Liver (tissue), 3 donors: ENCODE measurements around the gene SUPT20H.
"Not testable (repeated sequence)": the region's sequence is repeated elsewhere in the genome, so short reads cannot be mapped to it uniquely, and the experiment has no call there.

Experiments
- EGR1 ChIP-seq, 2 donors: IDR thresholded peaks; 2 replicates each; pipeline ENCODE4 v1.6.1; 2016 to 2018; ENCODE audit warnings: antibody characterized with exemption in 2 of 2, low read depth in 2 of 2
- JUND ChIP-seq, 2 donors: IDR thresholded peaks; 2 replicates each; pipeline ENCODE4 v1.6.1; 2016; ENCODE audit warnings: antibody characterized with exemption in 2 of 2
- REST ChIP-seq: IDR thresholded peaks from 2 replicates; pipeline ENCODE4 v1.6.1; 2016; ENCODE audit warnings: antibody characterized with exemption, mild to moderate bottlenecking
- TAF1 ChIP-seq: conservative IDR thresholded peaks from 2 replicates; pipeline ENCODE4 v1.6.1; 2016; ENCODE audit warnings: antibody characterized with exemption, mild to moderate bottlenecking
- YY1 ChIP-seq: IDR thresholded peaks from 2 replicates; pipeline ENCODE4 v1.6.1; 2016; ENCODE audit warnings: antibody characterized with exemption, mild to moderate bottlenecking
- TF ChIP-seq, protein P1 (sequence below): fragments of 150-350 bp; IDR thresholded peaks from 2 replicates; pipeline ENCODE4 v1.5.1; 2017; ENCODE audit warnings: improper control_type of control experiment, low read depth, low read length; ENCODE audit not compliant: missing input control
- donor health status: healthy.
- donor health status: healthy.

GRCh38 chr13:37056228-37056627 is 3.3 kb downstream of the SUPT20H start:
- not testable (repeated sequence) for TF ChIP-seq TAF1; REST; YY1; EGR1 (IDR thresholded peaks at IDR 0.05; ENCODE audit: low read depth in 2 of 2); JUND (IDR thresholded peaks at IDR 0.05)
- TF ChIP-seq, protein P1, sequence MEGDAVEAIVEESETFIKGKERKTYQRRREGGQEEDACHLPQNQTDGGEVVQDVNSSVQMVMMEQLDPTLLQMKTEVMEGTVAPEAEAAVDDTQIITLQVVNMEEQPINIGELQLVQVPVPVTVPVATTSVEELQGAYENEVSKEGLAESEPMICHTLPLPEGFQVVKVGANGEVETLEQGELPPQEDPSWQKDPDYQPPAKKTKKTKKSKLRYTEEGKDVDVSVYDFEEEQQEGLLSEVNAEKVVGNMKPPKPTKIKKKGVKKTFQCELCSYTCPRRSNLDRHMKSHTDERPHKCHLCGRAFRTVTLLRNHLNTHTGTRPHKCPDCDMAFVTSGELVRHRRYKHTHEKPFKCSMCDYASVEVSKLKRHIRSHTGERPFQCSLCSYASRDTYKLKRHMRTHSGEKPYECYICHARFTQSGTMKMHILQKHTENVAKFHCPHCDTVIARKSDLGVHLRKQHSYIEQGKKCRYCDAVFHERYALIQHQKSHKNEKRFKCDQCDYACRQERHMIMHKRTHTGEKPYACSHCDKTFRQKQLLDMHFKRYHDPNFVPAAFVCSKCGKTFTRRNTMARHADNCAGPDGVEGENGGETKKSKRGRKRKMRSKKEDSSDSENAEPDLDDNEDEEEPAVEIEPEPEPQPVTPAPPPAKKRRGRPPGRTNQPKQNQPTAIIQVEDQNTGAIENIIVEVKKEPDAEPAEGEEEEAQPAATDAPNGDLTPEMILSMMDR = not testable (repeated sequence)
